Esophagus muscularis mucosa (tissue), 4 donors: Measurements from ENCODE around the gene NME7. TPM values are rescaled to one million over a fixed set of nuclear protein-coding genes. Genes with fewer than 3 reads are reported as not detected.

ENCODE experiments used
- DNase-seq: peaks from one replicate; pipeline ENCODE4 v3.0.0-alpha.2; 2017; ENCODE audit errors: extremely low spot score
- H3K27ac ChIP-seq, 4 donors: fragments of 200-600 bp; sonication (generic); replicated peaks in 1 of 4; 1 replicate in 3 of 4; 2 replicates in 1 of 4; pipeline ENCODE4 v1.5.1; 2016 to 2019; ENCODE audit warnings: mild to moderate bottlenecking in 1 of 4
- H3K27me3 ChIP-seq, 4 donors: fragments of 200-600 bp; sonication (generic); one replicate each; pipeline versions ENCODE4 v1.5.1 to v1.6.0; 2016 to 2019
- H3K36me3 ChIP-seq, 4 donors: fragments of 200-600 bp; sonication (generic); one replicate each; pipeline ENCODE4 v1.5.1; 2016 to 2019
- H3K4me1 ChIP-seq, 4 donors: fragments of 200-600 bp; sonication (generic); one replicate each; pipeline ENCODE4 v1.5.1; 2016 to 2019
- H3K4me3 ChIP-seq, 4 donors: fragments of 200-600 bp; sonication (generic); 1 replicate in 2 of 4; 2 replicates in 2 of 4; pipeline ENCODE4 v1.5.1; 2016 to 2019; ENCODE audit warnings: mild to moderate bottlenecking in 4 of 4, moderate library complexity in 1 of 4
- H3K9me3 ChIP-seq, 4 donors: fragments of 200-600 bp; sonication (generic); 1 replicate in 3 of 4; 2 replicates in 1 of 4; pipeline ENCODE4 v1.5.1; 2016 to 2019
- EP300 ChIP-seq: sonication (generic); formaldehyde crosslinking; IDR thresholded peaks from one replicate; pipeline ENCODE4 v1.6.1; 2017; ENCODE audit warnings: antibody characterized with exemption
- POLR2A ChIP-seq: fragments of 450-650 bp; IDR thresholded peaks from one replicate; pipeline ENCODE4 v1.6.1; 2017; ENCODE audit warnings: antibody characterized with exemption, moderate library complexity, mild to moderate bottlenecking, low read depth
- POLR2AphosphoS5 ChIP-seq, 2 donors: sonication (generic); formaldehyde crosslinking; IDR thresholded peaks; one replicate each; pipeline ENCODE4 v1.6.1; 2017; ENCODE audit warnings: antibody characterized with exemption in 2 of 2
- WGBS: methylation state at CpG from one replicate; pipeline ENCODE4 v1.1.5; 2018; 5-methylcytosine and 5-hydroxymethylcytosine counted together
- intact Hi-C: fragments of 100-400 bp; cut with DNase I; formaldehyde crosslinking; loops from one replicate; pipeline ENCODE4 v1.15.1; 2023
- total RNA-seq, 4 donors: library from RNA; depleted of rRNA; stranded (reverse); fragments of >200 nt; gene quantifications; one replicate each; pipeline versions ENCODE4 v1.1.0 to v1.2.1, GENCODE V29; 2016
- TF ChIP-seq, protein P1 (sequence below), 3 experiments: fragments of 200-600 bp in 2 of 3; fragments of 450-650 bp in 1 of 3; sonication (generic) in 2 of 3; IDR thresholded peaks; one replicate each; pipeline ENCODE4 v1.5.1; 2017 to 2019; ENCODE audit warnings: antibody characterized with exemption in 3 of 3, mild to moderate bottlenecking in 2 of 3, moderate library complexity in 1 of 3

The NME7 gene
- total RNA-seq, 4 donors from 2014 or later: 10.2 to 27.8 (median 14.5) TPM

DNA sequence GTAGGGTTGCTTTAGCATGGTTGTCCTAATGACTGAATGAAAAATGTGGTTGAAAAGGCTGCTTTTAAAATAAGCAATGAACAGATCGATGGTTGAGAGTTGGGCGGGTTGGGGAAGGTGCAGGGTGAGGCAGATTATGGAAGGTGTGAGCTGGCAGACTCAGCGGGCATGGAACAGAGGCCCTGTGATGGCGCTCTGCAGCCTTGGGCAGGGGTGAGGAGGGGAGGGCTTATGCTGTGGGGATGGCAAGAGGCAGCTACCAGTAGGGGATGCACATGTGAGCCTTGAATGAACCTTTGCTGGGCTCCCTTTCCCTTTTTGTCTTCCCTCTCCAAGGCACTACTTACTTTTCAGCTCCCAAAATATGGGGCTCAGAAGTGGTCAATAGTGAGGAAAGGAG, 230.2 kb downstream of the NME7 start:
- no peak overlapping the region for H3K4me3 ChIP-seq
- peaks cover 0 to 10% (median 0%) of the 10 kb centered on the region in 4 donors for H3K36me3 ChIP-seq
- peaks cover 0 to 23% (median 19%) of the 10 kb centered on the region in 4 donors for H3K4me1 ChIP-seq
- intact Hi-C loops: loop anchor here (10.0 kb wide), 1 partner anchor 533 kb away; no protein-coding TSS in a partner anchor
- no peak overlapping the region for H3K27ac ChIP-seq
- no peaks in the 10 kb centered on the region for H3K9me3 ChIP-seq
- TF ChIP-seq POLR2AphosphoS5 (IDR thresholded peaks at IDR 0.05) (no peak), POLR2A (no peak), EP300 (no peak)
- TF ChIP-seq, protein P1, sequence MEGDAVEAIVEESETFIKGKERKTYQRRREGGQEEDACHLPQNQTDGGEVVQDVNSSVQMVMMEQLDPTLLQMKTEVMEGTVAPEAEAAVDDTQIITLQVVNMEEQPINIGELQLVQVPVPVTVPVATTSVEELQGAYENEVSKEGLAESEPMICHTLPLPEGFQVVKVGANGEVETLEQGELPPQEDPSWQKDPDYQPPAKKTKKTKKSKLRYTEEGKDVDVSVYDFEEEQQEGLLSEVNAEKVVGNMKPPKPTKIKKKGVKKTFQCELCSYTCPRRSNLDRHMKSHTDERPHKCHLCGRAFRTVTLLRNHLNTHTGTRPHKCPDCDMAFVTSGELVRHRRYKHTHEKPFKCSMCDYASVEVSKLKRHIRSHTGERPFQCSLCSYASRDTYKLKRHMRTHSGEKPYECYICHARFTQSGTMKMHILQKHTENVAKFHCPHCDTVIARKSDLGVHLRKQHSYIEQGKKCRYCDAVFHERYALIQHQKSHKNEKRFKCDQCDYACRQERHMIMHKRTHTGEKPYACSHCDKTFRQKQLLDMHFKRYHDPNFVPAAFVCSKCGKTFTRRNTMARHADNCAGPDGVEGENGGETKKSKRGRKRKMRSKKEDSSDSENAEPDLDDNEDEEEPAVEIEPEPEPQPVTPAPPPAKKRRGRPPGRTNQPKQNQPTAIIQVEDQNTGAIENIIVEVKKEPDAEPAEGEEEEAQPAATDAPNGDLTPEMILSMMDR (IDR thresholded peaks at IDR 0.05): no peak
- DNase-seq: no peak
- 99% methylated on average over 4 of the region's 4 CpGs for WGBS
- H3K27me3 ChIP-seq: no peaks in the 10 kb centered on the region

- DNase-seq: no peak
- intact Hi-C loops: loop anchor here (10.0 kb wide), 1 partner anchor 529 kb away; no protein-coding TSS in a partner anchor
- WGBS: 74% methylated on average over 2 of the region's 2 CpGs
- TF ChIP-seq, protein P1 (IDR thresholded peaks at IDR 0.05): peak; percentile 41 to 55 (median 43)
- TF ChIP-seq POLR2A: no peak
- peak overlapping the region; percentile 6 to 54 (median 40) for H3K27ac ChIP-seq
- H3K4me1 ChIP-seq: peaks cover 0 to 46% (median 37%) of the 10 kb centered on the region in 4 donors
- peaks cover 0 to 37% (median 14%) of the 10 kb centered on the region in 4 donors for H3K36me3 ChIP-seq
- H3K27me3 ChIP-seq: no peaks in the 10 kb centered on the region
- H3K4me3 ChIP-seq: no peak overlapping the region
- no peaks in the 10 kb centered on the region for H3K9me3 ChIP-seq
Observed at GRCh38 chr1:169133801-169134502, 233.6 kb downstream of the NME7 start.

- peak overlapping the region; percentile 6 to 54 (median 40) for H3K27ac ChIP-seq
- no peak for DNase-seq
- no peaks in the 10 kb centered on the region for H3K9me3 ChIP-seq
- H3K4me3 ChIP-seq: no peak overlapping the region
- no peak for TF ChIP-seq POLR2AphosphoS5 (IDR thresholded peaks at IDR 0.05)
- TF ChIP-seq POLR2A: no peak
- TF ChIP-seq EP300: no peak
- TF ChIP-seq, protein P1 (IDR thresholded peaks at IDR 0.05): no peak
- peaks cover 0 to 44% (median 21%) of the 10 kb centered on the region in 4 donors for H3K36me3 ChIP-seq
- peaks cover 4 to 53% (median 44%) of the 10 kb centered on the region in 4 donors for H3K4me1 ChIP-seq
- intact Hi-C loops: loop anchor here (10.0 kb wide), 1 partner anchor 528 kb away; no protein-coding TSS in a partner anchor
- H3K27me3 ChIP-seq: no peaks in the 10 kb centered on the region
- 58% methylated on average over 5 of the region's 5 CpGs for WGBS
Observed at GRCh38 chr1:169133228-169133576, 234.4 kb downstream of the NME7 start.

DNA sequence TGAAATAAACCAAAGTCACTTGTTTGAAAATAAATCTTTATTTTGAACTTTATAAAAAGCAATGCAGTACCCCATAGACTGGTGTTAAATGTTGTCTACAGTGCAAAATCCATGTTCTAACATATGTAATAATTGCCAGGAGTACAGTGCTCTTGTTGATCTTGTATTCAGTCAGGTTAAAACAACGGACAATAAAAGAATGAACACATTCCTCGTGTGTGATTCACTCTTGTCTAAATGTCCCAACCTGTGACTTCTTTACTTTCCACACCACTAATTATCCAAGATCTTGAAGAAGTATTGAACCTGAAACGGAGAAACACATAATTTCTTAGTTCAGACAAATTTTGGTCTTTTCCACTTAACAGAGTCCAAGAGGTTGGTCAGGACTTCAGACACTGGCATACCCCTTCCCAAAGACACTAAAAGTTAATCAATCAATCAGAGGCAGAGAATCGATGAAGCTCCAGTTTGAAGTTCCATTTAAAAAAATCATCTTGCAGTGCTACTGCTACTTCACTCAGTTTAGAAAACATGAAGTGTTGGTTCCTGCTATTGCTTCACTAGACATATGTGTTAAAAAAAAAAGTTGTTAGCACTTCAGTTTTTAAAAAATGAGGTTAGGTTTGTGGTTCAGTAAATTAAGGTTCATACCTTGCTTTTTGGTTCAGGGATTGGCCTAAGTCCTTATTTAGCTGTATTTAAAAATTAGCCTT, 234.9 kb downstream of the NME7 start:
- DNase-seq: no peak
- Histone ChIP-seq H3K36me3 (peaks cover 0 to 50% (median 25%) of the 10 kb centered on the region in 4 donors), H3K27ac (peak overlapping the region in 3 of 4 donors; percentile 6 to 54 (median 50)), H3K4me3 (no peak overlapping the region), H3K27me3 (no peaks in the 10 kb centered on the region), H3K9me3 (no peaks in the 10 kb centered on the region), H3K4me1 (peaks cover 10 to 55% (median 46%) of the 10 kb centered on the region in 4 donors)
- intact Hi-C loops: loop anchor here (10.0 kb wide), 1 partner anchor 528 kb away; no protein-coding TSS in a partner anchor
- TF ChIP-seq, protein P1 (IDR thresholded peaks at IDR 0.05): no peak
- TF ChIP-seq POLR2A: no peak
- TF ChIP-seq POLR2AphosphoS5 (IDR thresholded peaks at IDR 0.05): no peak
- TF ChIP-seq EP300: no peak
- 51% methylated on average over 4 of the region's 4 CpGs for WGBS
